HG03097 (cell line): ENCODE measurements around the gene PTK6.
"Not testable (repeated sequence)": the region's sequence is repeated elsewhere in the genome, so short reads cannot be mapped to it uniquely, and the experiment has no call there.

Experiments used
- ATAC-seq: cut with Tn5 transposase; IDR thresholded peaks from one replicate; pipeline ENCODE4 v1.9.1; 2021; ENCODE audit not compliant: unreplicated experiment, low FRiP score

Gene PTK6

DNA sequence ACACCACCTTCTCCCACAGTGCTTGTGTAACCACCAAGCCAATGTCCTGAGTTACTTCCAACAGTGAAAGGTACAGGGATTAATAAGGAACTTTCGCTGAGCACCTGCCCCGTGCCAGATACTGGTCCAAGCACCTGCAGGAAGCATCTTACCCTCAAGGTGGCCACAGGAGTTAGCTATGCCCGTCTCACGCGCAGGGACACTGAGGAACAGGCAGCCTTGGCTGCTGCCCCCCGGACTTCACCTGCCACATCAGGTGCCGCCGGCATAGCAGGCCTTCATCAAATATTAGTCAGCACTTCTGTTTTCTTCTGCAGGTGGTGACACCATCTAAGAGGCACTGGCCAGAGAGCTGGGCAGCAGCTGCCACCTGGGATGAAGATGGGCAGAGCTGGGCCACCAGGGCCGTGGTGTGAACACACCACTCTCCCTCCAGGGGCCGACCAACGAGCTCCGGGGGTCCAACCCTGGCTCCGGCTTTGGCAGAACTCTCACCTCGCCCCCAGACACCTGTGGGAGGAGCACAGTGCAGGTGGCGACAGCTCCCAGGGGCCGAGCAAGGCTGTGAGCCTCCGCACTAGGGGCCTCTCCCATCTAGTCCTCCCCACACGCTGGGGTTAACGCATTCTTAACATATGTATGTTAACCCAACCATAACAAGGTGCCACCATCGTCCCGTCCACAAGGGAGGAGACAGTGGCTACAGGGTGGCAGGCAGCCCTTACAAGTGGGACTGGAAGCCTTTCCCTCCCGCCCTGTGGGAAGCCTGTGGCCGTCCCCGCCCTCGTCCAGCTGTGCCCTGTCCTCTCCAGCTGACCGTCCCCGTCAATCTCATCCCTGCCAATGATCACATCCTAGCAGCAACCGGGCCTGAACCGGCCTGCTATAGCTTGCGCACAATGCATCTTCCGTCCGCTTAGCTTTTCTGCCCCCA lies 19.5 kb downstream of the PTK6 start:
- ATAC-seq = no peak

DNA sequence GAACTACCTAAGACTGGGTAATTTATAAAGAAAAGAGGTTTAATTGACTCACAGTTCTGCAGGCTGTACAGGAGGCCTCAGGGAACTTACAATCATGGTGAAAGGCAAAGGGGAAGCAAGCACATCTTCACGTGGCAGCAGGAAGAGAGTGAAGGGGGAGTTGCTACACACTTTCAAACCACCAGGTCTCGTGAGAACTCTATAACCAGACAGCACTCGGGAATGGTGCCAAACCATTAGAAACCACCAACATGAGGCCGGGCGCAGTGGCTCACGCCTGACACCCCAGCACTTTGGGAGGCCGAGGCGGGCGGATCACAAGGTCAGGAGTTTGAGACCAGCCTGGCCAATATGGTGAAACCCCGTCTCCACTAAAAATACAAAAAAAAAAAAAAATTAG lies 22.7 kb downstream of the PTK6 start:
- ATAC-seq = not testable (repeated sequence)

DNA sequence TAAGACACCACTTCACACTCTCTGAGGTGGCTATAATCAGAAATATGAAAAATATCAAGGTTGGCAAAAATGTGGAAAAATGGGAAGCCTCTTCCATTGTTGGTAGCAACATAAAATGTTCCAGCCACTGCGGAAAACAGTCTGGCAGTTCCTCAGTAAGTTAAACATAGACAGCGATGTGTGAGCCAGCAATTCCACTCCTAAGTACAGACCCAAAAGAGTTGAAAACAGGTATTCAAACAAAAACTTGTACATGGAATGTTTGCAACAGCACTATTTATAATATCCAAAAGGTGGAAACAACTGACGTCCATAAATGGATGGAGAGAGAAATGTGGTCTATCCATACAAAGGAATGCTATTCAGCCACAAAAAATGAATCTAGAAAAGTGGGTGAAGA lies 24.0 kb downstream of the PTK6 start:
- ATAC-seq = no peak

GRCh38 chr20:63509088-63509564 lies 28.1 kb downstream of the PTK6 start:
- no peak for ATAC-seq

DNA sequence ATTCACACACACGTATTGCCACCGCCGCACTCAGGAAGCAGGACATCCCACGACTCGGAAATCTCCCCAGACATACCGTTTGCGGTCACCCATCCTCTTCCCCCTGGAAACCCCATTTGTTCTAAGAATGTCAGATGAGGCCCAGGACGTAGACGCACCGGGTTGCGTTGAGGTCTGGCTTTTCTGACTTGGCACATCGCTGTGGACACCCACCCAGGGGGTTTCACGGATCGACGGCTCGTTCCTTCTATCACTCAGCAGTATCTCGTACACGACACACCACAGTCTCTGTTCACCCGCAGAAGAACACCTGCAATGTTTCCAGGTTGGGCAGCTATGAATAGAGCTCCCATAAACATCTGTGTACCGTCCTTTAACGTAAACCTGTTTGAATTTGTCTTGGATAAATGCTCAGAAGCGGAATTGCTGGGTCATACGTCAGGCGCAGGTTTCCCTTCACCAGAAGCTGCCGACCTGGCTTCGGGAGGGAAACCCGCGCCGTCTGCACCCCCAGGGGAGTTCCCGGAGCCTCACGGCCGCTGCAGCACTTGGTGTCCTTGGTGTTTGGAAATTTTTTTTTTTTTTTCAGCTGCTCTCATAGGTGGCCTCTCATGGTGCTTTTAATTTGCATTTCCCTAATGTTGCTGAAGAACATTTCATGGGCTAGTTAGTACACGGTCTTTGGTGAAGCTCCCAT lies 29.0 kb downstream of the PTK6 start:
- no peak for ATAC-seq

DNA sequence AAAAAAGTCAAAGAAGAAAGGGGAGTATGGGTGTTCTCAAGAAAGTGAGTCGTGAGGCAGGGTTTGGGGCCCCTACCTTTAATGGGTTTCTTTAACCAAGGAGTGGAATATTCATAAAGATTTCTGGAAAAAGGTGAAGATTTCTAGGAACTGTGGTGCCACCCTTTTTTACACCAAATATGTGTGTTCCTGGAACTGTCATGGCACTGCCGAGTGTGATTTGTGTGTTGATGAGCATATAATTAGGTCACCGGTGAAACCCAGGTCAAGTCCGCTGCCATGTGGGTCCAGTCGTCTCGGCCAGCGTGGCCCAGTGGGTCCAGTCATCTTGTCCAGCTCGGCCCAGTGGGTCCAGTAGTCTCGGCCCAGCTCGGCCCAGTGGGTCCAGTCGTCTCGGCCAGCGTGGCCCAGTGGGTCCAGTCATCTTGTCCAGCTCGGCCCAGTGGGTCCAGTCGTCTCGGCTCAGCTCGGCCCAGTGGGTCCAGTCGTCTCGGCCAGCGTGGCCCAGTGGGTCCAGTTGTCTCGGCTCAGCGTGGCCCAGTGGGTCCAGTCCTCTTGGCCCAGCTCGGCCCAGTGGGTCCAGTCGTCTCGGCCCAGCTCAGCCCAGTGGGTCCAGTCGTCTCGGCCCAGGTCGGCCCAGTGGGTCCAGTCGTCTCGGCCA lies 30.0 kb downstream of the PTK6 start:
- ATAC-seq = no peak

DNA sequence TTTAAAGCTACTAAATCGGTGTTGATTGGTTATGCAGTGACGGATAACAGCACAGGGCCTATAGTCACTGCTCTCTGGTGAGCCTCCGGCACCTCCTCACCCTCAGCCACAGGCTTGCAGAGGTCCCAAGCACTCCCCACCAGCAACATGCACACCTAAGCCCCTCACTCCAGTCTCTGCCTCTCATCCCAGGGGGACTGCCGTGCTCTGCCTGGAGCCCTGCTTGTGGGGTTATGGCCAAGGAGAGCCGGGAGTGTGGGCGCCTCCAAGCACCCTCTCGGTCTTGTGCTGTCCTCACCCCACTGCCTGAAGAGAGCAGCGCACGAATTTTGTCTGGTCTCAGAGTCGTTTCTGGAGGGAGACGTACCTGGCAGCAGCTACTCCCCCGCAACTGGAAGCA lies 31.5 kb downstream of the PTK6 start:
- ATAC-seq = no peak

GRCh38 chr20:63505281-63505680 lies 31.9 kb downstream of the PTK6 start:
- ATAC-seq = no peak

DNA sequence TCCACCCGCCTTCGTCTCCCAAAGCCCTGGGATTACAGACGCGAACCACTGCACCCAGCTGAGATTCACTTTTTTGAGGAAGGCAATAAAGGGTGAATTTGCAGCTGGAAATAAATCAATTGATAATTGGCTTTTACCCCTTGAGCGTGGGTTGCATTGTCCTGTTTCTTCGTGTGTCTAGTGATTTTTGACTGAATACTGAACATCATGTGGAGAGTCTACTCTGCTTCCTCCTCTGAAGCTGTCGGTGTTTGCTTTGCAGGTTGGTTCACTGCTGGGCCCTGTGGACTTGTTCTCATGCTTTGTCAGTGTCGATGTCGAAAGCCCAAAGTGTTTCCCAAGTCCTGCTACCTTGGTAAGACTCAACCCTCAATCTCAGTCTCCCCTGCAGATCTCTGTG lies 32.5 kb downstream of the PTK6 start:
- no peak for ATAC-seq

- ATAC-seq = no peak
Measured at GRCh38 chr20:63503524-63503923, 33.7 kb downstream of the PTK6 start.

DNA sequence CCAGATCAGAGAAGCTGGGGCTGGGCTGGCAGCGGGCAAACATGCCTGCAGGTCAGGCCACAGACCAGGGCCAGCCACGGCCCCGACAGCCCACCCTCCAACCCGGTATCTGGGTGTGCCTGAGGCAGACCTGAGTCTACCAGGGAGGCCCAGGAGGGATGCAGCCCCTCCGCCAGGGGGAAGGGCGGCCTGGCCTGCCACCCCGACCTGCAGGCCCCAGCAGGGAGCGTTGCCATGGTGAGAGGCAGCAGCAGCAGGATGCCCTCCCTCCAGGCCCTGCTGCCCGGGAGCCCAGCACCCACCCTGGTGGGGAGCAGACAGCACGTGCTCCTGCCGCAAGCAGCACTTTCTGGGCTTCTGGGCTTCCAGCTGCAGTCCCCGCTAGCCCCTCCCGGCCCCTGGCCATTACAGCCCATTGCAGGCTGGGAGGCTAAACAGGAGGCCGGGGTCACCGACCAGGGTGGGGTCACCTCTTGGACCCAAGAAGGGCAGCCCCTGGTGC lies 34.5 kb downstream of the PTK6 start:
- no peak for ATAC-seq

GRCh38 chr20:63501818-63502670 lies 35.1 kb downstream of the PTK6 start:
- ATAC-seq = no peak

- ATAC-seq = no peak
Measured at GRCh38 chr20:63500902-63501817, 36.0 kb downstream of the PTK6 start.

GRCh38 chr20:63500151-63500901 lies 36.9 kb downstream of the PTK6 start:
- no peak for ATAC-seq

GRCh38 chr20:63499338-63499969 lies 37.7 kb downstream of the PTK6 start:
- no peak for ATAC-seq

DNA sequence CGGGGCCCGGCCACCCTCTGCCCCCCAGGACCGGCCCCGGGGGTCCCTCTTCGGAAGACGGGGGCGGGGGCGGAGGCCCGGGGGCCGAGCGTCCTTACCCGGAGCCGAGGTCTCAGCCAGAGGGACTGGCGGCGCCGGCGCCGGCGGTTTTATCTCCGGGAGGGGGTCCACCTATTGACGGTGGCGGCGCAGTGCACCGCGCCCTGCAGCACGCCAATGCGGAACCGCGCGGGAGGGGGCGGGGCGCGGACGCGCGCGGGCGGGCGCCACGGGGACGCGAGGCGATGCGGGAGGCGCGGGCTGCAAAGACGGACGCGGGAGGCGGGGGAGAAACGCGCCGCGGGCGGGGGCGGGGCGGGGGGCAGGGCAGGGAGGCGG lies 38.2 kb downstream of the PTK6 start, which contains the start of gene EEF1A2:
Gene EEF1A2, minus strand, starts transcription at position 124 of the 378 bp plus-strand sequence. CDS start 1,320 bp downstream, outside the sequence.
- ATAC-seq = no peak

- no peak for ATAC-seq
Measured at GRCh38 chr20:63497946-63498935, 38.9 kb downstream of the PTK6 start.
